Hematopoietic multipotent progenitor cell treated with erythropoietin and hydrocortisone succinate and interleukin-3 and kit ligand, for 6 days (in vitro differentiated cells): Measurements from ENCODE around the gene CELF1.
"Not testable (repeated sequence)": the region's sequence is repeated elsewhere in the genome, so short reads cannot be mapped to it uniquely, and the experiment has no call there.

Experiments used
- DNase-seq: peaks from one replicate; pipeline ENCODE4 v3.0.0-alpha.2; 2015

CELF1 gene

GRCh38 chr11:47536915-47537314 is 16.0 kb downstream of the CELF1 start:
- no peak for DNase-seq

GRCh38 chr11:47534704-47535251 is 18.2 kb downstream of the CELF1 start:
- peak; percentile 59 for DNase-seq

GRCh38 chr11:47533690-47534151 is 19.2 kb downstream of the CELF1 start:
- DNase-seq: no peak

GRCh38 chr11:47532597-47533213 is 20.2 kb downstream of the CELF1 start:
- no peak for DNase-seq

- no peak for DNase-seq
These were observed 21.3 kb downstream of the CELF1 start for GRCh38 chr11:47531666-47532065.

GRCh38 chr11:47530721-47531120 is 22.2 kb downstream of the CELF1 start:
- DNase-seq: not testable (repeated sequence)

GRCh38 chr11:47529951-47530350 is 23.0 kb downstream of the CELF1 start:
- no peak for DNase-seq

GRCh38 chr11:47527186-47527585 is 25.7 kb downstream of the CELF1 start:
- DNase-seq: no peak

GRCh38 chr11:47526032-47526431 is 26.9 kb downstream of the CELF1 start:
- not testable (repeated sequence) for DNase-seq

GRCh38 chr11:47524291-47524874 is 28.5 kb downstream of the CELF1 start:
- DNase-seq: no peak

GRCh38 chr11:47523490-47524225 is 29.3 kb downstream of the CELF1 start:
- DNase-seq: peak; percentile 45

GRCh38 chr11:47518212-47518964 is 34.5 kb downstream of the CELF1 start:
- peak; percentile 59 for DNase-seq

GRCh38 chr11:47516984-47517853 is 35.7 kb downstream of the CELF1 start:
- DNase-seq: no peak

GRCh38 chr11:47516155-47516554 is 36.8 kb downstream of the CELF1 start:
- DNase-seq: no peak

- peak; percentile 76 for DNase-seq
These were observed 37.9 kb downstream of the CELF1 start for GRCh38 chr11:47514825-47515647.

GRCh38 chr11:47512701-47513100 is 40.2 kb downstream of the CELF1 start:
- no peak for DNase-seq

GRCh38 chr11:47511917-47512316 is 41.0 kb downstream of the CELF1 start:
- no peak for DNase-seq

- no peak for DNase-seq
These were observed 42.7 kb downstream of the CELF1 start for GRCh38 chr11:47510209-47510608.

GRCh38 chr11:47509077-47509536 is 43.8 kb downstream of the CELF1 start:
- DNase-seq: no peak

- no peak for DNase-seq
These were observed 44.5 kb downstream of the CELF1 start for GRCh38 chr11:47508240-47508957.
